UCSD-AML1 (cell line): ENCODE results near the gene RALGAPA1.
"Not testable (repeated sequence)": the region's sequence is repeated elsewhere in the genome, so short reads cannot be mapped to it uniquely, and the experiment has no call there.

Source experiments
- DNase-seq: peaks from one replicate; lab custom pipeline; 2025; ENCODE audit not compliant: unreplicated experiment; lab: John Stamatoyannopoulos, UW

RALGAPA1 gene

GRCh38 chr14:35704793-35705493 is 104.2 kb downstream of the RALGAPA1 start:
- DNase-seq: no peak

- no peak for DNase-seq
Observed at GRCh38 chr14:35701531-35701930, 107.6 kb downstream of the RALGAPA1 start.

GRCh38 chr14:35699791-35700444 is 109.2 kb downstream of the RALGAPA1 start:
- DNase-seq: no peak

- no peak for DNase-seq
Observed at GRCh38 chr14:35696575-35696974, 112.5 kb downstream of the RALGAPA1 start.

- DNase-seq: no peak
Observed at GRCh38 chr14:35696119-35696518, 113.0 kb downstream of the RALGAPA1 start.

- no peak for DNase-seq
Observed at GRCh38 chr14:35695647-35696046, 113.4 kb downstream of the RALGAPA1 start.

- no peak for DNase-seq
Observed at GRCh38 chr14:35695072-35695471, 114.0 kb downstream of the RALGAPA1 start.

- DNase-seq: no peak
Observed at GRCh38 chr14:35689000-35689460, 120.1 kb downstream of the RALGAPA1 start.

- no peak for DNase-seq
Observed at GRCh38 chr14:35688126-35688826, 120.8 kb downstream of the RALGAPA1 start.

GRCh38 chr14:35687335-35687939 is 121.7 kb downstream of the RALGAPA1 start:
- DNase-seq: no peak

- not testable (repeated sequence) for DNase-seq
Observed at GRCh38 chr14:35683688-35684087, 125.4 kb downstream of the RALGAPA1 start.

GRCh38 chr14:35682802-35683201 is 126.3 kb downstream of the RALGAPA1 start:
- no peak for DNase-seq

GRCh38 chr14:35678403-35679028 is 130.6 kb downstream of the RALGAPA1 start:
- DNase-seq: no peak

- no peak for DNase-seq
Observed at GRCh38 chr14:35669782-35670181, 139.3 kb downstream of the RALGAPA1 start.

- no peak for DNase-seq
Observed at GRCh38 chr14:35666429-35667043, 142.6 kb downstream of the RALGAPA1 start.

GRCh38 chr14:35661875-35662274 is 147.2 kb downstream of the RALGAPA1 start:
- no peak for DNase-seq

- no peak for DNase-seq
Observed at GRCh38 chr14:35653045-35653444, 156.1 kb downstream of the RALGAPA1 start.

- no peak for DNase-seq
Observed at GRCh38 chr14:35643513-35643912, 165.6 kb downstream of the RALGAPA1 start.

- no peak for DNase-seq
Observed at GRCh38 chr14:35637851-35638250, 171.2 kb downstream of the RALGAPA1 start.

GRCh38 chr14:35637269-35637668 is 171.8 kb downstream of the RALGAPA1 start:
- no peak for DNase-seq

- no peak for DNase-seq
Observed at GRCh38 chr14:35632676-35633075, 176.4 kb downstream of the RALGAPA1 start.
